Measurements from ENCODE around the gene CREB5.

Gene CREB5

DNA sequence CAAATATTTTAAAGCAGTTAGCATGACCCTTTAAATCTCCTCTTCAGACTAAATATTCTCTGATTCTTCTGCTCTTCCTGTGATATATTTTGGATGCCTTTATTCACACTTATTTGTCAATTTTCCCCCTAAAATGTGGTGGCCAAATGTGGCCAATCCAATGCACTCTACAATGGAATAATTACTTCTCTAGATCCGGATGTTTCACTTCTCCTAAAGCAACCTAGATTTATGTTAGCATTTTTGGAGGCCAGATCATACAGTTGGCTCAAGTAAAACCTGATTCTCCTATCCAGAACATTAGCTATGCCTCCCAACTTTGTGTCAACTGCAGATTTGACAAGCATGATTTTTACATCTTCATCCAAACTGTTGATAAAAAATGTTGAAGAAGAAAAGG, 153.7 kb downstream of the CREB5 start:
- Histone ChIP-seq H3K9ac (ENCODE audit: low read length) (no peak overlapping the region), H3K4me1 (ENCODE audit: control insufficient read depth, insufficient read depth, low read length) (no peaks in the 10 kb centered on the region), H3K36me3 (ENCODE audit: control insufficient read depth, insufficient read depth, low read length) (no peaks in the 10 kb centered on the region), H3K4me3 (ENCODE audit: low read depth, low read length) (no peak overlapping the region), H3K27ac (ENCODE audit: low read depth, low read length) (no peak overlapping the region), H3K27me3 (ENCODE audit: control insufficient read depth, insufficient read depth, low read length) (no peaks in the 10 kb centered on the region), H3K9me3 (ENCODE audit: control insufficient read depth, insufficient read depth, low read depth, low read length) (no peaks in the 10 kb centered on the region)

DNA sequence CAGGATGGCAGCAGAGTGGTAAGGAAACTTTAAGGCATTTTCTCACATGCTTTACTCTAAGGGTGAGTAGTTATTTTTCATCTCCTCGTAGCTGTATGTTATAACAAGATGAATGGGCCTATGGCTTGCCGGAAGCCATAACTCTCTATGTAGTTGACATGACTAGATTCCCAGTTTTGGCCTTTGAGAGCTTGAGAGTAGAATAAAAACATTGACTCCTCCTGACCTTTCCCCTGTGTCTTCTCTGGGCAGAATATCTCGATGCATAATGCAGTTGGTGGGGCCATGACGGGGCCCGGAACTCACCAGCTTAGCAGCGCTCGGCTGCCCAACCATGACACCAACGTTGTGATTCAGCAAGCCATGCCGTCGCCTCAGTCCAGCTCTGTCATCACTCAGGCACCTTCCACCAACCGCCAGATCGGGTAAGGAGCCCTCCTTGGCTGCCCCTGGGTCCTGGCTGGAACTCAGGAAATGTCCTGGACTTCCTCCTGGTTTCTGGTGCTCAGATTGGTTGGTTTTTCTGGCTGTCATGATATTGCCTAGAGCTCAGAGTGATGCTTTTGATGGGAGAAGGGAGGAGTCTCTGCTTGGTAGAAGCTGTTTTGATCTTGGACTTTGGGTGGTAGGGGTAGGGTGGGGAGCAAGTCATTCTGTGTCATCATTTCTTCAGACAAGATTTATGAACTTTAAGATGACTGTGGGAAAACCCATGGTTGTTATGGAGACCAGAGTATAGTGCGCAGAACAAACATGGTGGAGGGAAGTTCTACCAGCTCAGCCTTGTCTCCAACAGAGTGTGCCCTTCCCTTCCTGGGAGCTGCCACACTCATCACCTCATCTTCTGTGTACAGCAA, 158.0 kb downstream of the CREB5 start:
- Histone ChIP-seq H3K9me3 (ENCODE audit: control insufficient read depth, insufficient read depth, low read depth, low read length) (no peaks in the 10 kb centered on the region), H3K27me3 (ENCODE audit: control insufficient read depth, insufficient read depth, low read length) (no peaks in the 10 kb centered on the region), H3K27ac (ENCODE audit: low read depth, low read length) (no peak overlapping the region), H3K4me1 (ENCODE audit: control insufficient read depth, insufficient read depth, low read length) (peaks cover 24% of the 10 kb centered on the region), H3K36me3 (ENCODE audit: control insufficient read depth, insufficient read depth, low read length) (no peaks in the 10 kb centered on the region), H3K9ac (ENCODE audit: low read length) (no peak overlapping the region), H3K4me3 (ENCODE audit: low read depth, low read length) (no peak overlapping the region)

DNA sequence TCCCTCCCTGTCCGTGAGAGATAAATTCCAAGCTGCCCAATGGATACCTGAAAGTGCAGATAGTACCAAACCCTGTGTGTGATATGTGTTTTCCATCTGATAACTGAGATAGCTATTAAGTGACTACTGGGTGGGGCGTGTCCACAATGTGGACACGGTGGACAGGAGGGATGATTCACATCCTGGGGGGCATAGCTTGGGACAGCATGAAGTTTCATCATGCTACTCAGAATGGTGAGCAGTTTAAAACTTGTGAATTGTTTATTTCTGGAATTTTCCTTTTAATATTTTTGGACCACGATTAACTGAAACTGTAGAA, 158.6 kb downstream of the CREB5 start:
- Histone ChIP-seq H3K4me1 (ENCODE audit: control insufficient read depth, insufficient read depth, low read length) (peaks cover 26% of the 10 kb centered on the region), H3K4me3 (ENCODE audit: low read depth, low read length) (no peak overlapping the region), H3K36me3 (ENCODE audit: control insufficient read depth, insufficient read depth, low read length) (no peaks in the 10 kb centered on the region), H3K9me3 (ENCODE audit: control insufficient read depth, insufficient read depth, low read depth, low read length) (no peaks in the 10 kb centered on the region), H3K27me3 (ENCODE audit: control insufficient read depth, insufficient read depth, low read length) (no peaks in the 10 kb centered on the region), H3K27ac (ENCODE audit: low read depth, low read length) (no peak overlapping the region), H3K9ac (ENCODE audit: low read length) (no peak overlapping the region)

DNA sequence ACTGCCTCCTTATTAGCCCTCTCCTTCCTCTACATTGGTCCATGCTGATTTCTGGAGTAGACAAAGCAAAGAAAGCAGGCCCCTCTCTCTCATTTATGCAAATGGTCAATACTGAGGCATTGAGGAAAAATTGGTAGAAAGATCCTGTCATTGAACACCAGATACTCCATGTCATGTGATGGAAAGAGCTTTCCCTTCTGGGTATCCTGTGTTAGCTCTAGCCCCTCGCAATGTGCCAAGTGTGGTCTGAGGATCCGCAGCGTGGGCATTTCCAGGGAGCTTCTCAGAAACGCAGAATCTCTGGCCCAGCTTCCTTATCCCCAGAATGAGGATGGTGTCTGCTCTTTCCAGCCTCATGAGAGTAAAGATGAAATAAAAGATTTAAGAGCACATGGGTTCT, 159.1 kb downstream of the CREB5 start:
- H3K4me1 ChIP-seq (ENCODE audit: control insufficient read depth, insufficient read depth, low read length): peaks cover 26% of the 10 kb centered on the region
- no peak overlapping the region for H3K9ac ChIP-seq (ENCODE audit: low read length)
- H3K27ac ChIP-seq (ENCODE audit: low read depth, low read length): no peak overlapping the region
- H3K9me3 ChIP-seq (ENCODE audit: control insufficient read depth, insufficient read depth, low read depth, low read length): no peaks in the 10 kb centered on the region
- H3K36me3 ChIP-seq (ENCODE audit: control insufficient read depth, insufficient read depth, low read length): no peaks in the 10 kb centered on the region
- H3K4me3 ChIP-seq (ENCODE audit: low read depth, low read length): no peak overlapping the region
- no peaks in the 10 kb centered on the region for H3K27me3 ChIP-seq (ENCODE audit: control insufficient read depth, insufficient read depth, low read length)

DNA sequence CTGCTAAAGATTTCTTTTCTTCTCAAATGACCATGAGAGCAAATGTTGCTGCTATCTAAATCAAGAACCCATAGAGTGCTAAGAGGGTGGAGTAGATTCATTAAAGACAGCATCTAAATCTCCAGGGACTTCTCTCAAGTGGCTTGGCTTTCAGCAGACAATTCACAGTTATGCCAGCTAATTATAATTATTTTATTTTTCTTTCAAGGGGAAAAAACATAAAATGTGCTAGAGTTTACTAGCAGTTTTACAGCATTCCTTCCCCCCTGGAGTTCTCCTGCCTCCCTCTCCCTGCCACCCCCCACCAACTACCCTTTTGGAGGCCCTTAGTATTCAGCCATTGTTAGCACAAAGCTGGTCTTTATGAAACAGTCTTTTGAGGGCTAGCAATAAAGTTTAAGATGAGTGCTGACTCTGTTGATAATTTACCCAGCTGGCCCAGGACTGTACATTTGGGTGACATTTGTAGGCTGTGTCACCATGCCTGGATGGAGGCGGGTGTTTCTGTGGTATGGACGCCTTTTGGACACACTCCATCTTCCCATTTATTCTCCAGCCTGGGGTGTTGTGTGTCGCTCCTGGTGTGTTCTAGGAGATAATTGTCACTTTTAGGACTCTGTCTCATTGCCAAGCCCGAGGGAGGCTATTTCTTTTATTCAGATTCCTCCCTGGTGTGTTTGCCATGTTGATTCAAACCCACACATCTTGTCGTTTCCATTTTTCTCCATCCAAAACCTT, 160.2 kb downstream of the CREB5 start:
- Histone ChIP-seq H3K4me1 (ENCODE audit: control insufficient read depth, insufficient read depth, low read length) (peaks cover 26% of the 10 kb centered on the region), H3K9ac (ENCODE audit: low read length) (no peak overlapping the region), H3K4me3 (ENCODE audit: low read depth, low read length) (no peak overlapping the region), H3K36me3 (ENCODE audit: control insufficient read depth, insufficient read depth, low read length) (no peaks in the 10 kb centered on the region), H3K9me3 (ENCODE audit: control insufficient read depth, insufficient read depth, low read depth, low read length) (no peaks in the 10 kb centered on the region), H3K27ac (ENCODE audit: low read depth, low read length) (no peak overlapping the region), H3K27me3 (ENCODE audit: control insufficient read depth, insufficient read depth, low read length) (no peaks in the 10 kb centered on the region)

GRCh38 chr7:28573059-28573553, 160.8 kb downstream of the CREB5 start:
- no peaks in the 10 kb centered on the region for H3K9me3 ChIP-seq (ENCODE audit: control insufficient read depth, insufficient read depth, low read depth, low read length)
- H3K36me3 ChIP-seq (ENCODE audit: control insufficient read depth, insufficient read depth, low read length): no peaks in the 10 kb centered on the region
- no peak overlapping the region for H3K27ac ChIP-seq (ENCODE audit: low read depth, low read length)
- peaks cover 26% of the 10 kb centered on the region for H3K4me1 ChIP-seq (ENCODE audit: control insufficient read depth, insufficient read depth, low read length)
- H3K9ac ChIP-seq (ENCODE audit: low read length): no peak overlapping the region
- H3K27me3 ChIP-seq (ENCODE audit: control insufficient read depth, insufficient read depth, low read length): no peaks in the 10 kb centered on the region
- H3K4me3 ChIP-seq (ENCODE audit: low read depth, low read length): no peak overlapping the region

- H3K9ac ChIP-seq (ENCODE audit: low read length): no peak overlapping the region
- no peak overlapping the region for H3K4me3 ChIP-seq (ENCODE audit: low read depth, low read length)
- no peaks in the 10 kb centered on the region for H3K36me3 ChIP-seq (ENCODE audit: control insufficient read depth, insufficient read depth, low read length)
- peaks cover 26% of the 10 kb centered on the region for H3K4me1 ChIP-seq (ENCODE audit: control insufficient read depth, insufficient read depth, low read length)
- H3K9me3 ChIP-seq (ENCODE audit: control insufficient read depth, insufficient read depth, low read depth, low read length): no peaks in the 10 kb centered on the region
- H3K27ac ChIP-seq (ENCODE audit: low read depth, low read length): no peak overlapping the region
- no peaks in the 10 kb centered on the region for H3K27me3 ChIP-seq (ENCODE audit: control insufficient read depth, insufficient read depth, low read length)
Observed at GRCh38 chr7:28573651-28574301, 161.5 kb downstream of the CREB5 start.

DNA sequence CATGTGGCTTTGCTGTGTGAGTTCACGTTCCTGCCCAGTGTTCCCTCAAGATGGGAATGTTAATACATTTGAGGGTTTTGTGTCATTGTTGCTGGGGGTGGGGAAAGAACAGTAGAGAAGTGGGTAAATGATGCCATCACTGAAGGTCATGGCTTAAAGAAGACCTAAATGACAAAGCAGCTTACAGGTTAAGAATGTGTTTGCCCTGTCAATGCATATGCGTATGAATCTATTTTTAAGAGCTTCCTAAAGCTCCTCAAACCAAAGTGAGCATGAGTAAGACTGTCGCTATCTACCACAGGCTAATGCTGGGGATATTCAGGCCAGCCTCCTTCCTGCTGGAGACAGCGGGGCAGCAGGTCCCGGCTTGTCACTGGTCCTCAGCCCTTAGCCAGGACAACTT, 162.9 kb downstream of the CREB5 start:
- no peak overlapping the region for H3K27ac ChIP-seq (ENCODE audit: low read depth, low read length)
- H3K9me3 ChIP-seq (ENCODE audit: control insufficient read depth, insufficient read depth, low read depth, low read length): no peaks in the 10 kb centered on the region
- no peaks in the 10 kb centered on the region for H3K27me3 ChIP-seq (ENCODE audit: control insufficient read depth, insufficient read depth, low read length)
- H3K9ac ChIP-seq (ENCODE audit: low read length): no peak overlapping the region
- no peaks in the 10 kb centered on the region for H3K36me3 ChIP-seq (ENCODE audit: control insufficient read depth, insufficient read depth, low read length)
- H3K4me1 ChIP-seq (ENCODE audit: control insufficient read depth, insufficient read depth, low read length): peaks cover 26% of the 10 kb centered on the region
- no peak overlapping the region for H3K4me3 ChIP-seq (ENCODE audit: low read depth, low read length)

DNA sequence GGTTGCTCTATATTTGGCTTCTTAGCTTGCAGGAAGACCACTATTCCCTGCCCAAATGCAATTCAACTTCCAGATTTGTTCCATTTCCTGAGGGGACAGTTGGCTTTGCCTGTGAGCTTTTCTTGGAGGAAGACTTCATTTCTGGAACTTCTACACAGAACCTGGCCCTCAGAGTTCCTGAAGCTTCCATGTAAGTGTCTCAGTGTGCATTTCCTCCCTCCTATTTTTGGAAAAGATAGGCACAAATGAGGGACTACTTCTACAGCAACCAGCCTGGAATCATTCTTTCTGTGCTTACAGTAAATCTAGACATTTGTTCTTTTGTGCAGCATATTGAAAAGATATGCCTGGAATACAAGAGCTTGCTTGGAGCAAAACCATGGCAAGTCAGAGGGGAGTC, 164.3 kb downstream of the CREB5 start:
- H3K9me3 ChIP-seq (ENCODE audit: control insufficient read depth, insufficient read depth, low read depth, low read length): no peaks in the 10 kb centered on the region
- H3K4me3 ChIP-seq (ENCODE audit: low read depth, low read length): no peak overlapping the region
- H3K4me1 ChIP-seq (ENCODE audit: control insufficient read depth, insufficient read depth, low read length): peaks cover 26% of the 10 kb centered on the region
- no peaks in the 10 kb centered on the region for H3K27me3 ChIP-seq (ENCODE audit: control insufficient read depth, insufficient read depth, low read length)
- no peak overlapping the region for H3K27ac ChIP-seq (ENCODE audit: low read depth, low read length)
- H3K9ac ChIP-seq (ENCODE audit: low read length): no peak overlapping the region
- H3K36me3 ChIP-seq (ENCODE audit: control insufficient read depth, insufficient read depth, low read length): no peaks in the 10 kb centered on the region

DNA sequence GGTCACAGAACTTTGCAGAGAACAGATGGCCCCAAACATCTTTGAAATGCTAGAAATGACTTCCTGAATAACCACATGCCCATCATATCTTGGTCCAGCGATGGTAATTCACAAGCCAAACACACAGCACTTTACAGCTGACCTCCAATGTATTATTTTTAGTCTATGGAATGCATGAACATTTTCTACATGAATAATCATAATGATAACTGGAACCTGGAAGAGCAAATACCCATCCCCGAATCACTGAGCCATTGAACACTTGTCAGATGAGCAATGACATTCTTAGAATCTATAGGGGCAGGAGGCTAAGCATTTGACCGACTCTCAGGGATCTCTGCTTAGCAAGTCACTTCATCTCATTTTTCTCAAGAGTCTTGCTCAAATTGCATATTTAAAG, 167.3 kb downstream of the CREB5 start:
- Histone ChIP-seq H3K36me3 (ENCODE audit: control insufficient read depth, insufficient read depth, low read length) (no peaks in the 10 kb centered on the region), H3K27ac (ENCODE audit: low read depth, low read length) (no peak overlapping the region), H3K9me3 (ENCODE audit: control insufficient read depth, insufficient read depth, low read depth, low read length) (no peaks in the 10 kb centered on the region), H3K4me3 (ENCODE audit: low read depth, low read length) (no peak overlapping the region), H3K4me1 (ENCODE audit: control insufficient read depth, insufficient read depth, low read length) (peaks cover 8% of the 10 kb centered on the region), H3K27me3 (ENCODE audit: control insufficient read depth, insufficient read depth, low read length) (no peaks in the 10 kb centered on the region), H3K9ac (ENCODE audit: low read length) (no peak overlapping the region)

DNA sequence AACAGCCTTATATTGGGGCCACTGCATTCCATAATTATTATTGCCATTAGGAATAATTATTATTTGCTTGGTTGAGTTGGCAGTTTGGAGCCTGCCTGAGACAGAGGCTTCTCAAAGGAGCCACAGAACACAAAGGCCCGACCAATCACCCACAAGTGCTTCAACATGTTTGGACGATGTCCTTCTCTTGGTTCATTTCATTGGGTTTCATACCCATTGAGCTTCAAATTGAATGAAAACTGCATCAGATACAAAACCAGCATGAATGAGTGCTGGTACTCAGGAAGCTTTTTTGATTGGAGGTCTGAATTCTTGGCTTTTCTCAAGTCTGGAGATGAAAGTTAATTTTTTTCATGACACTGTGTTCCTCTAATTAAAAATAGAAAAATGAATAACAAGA, 168.3 kb downstream of the CREB5 start:
- H3K9ac ChIP-seq (ENCODE audit: low read length): no peak overlapping the region
- H3K27me3 ChIP-seq (ENCODE audit: control insufficient read depth, insufficient read depth, low read length): no peaks in the 10 kb centered on the region
- no peak overlapping the region for H3K4me3 ChIP-seq (ENCODE audit: low read depth, low read length)
- no peak overlapping the region for H3K27ac ChIP-seq (ENCODE audit: low read depth, low read length)
- no peaks in the 10 kb centered on the region for H3K4me1 ChIP-seq (ENCODE audit: control insufficient read depth, insufficient read depth, low read length)
- H3K9me3 ChIP-seq (ENCODE audit: control insufficient read depth, insufficient read depth, low read depth, low read length): no peaks in the 10 kb centered on the region
- no peaks in the 10 kb centered on the region for H3K36me3 ChIP-seq (ENCODE audit: control insufficient read depth, insufficient read depth, low read length)

All from HUES6 (cell line).